ENCODE measurements around the gene CLCN6. TPM values are rescaled to one million over a fixed set of nuclear protein-coding genes. Genes with fewer than 3 reads are reported as not detected.

CLCN6 gene
- total RNA-seq, 2 donors from 2014 or later: 7.0 to 23.7 TPM

- no peak overlapping the region for H3K27ac ChIP-seq
- ATAC-seq (no peak), DNase-seq (no peak)
- 43 to 60% methylated on average over 1 to 2 of the region's 2 CpGs for WGBS, 2 donors
- no peaks in the 10 kb centered on the region for H3K36me3 ChIP-seq (replicated peaks in 1 of 2; ENCODE audit: insufficient read depth in 1 of 2, low read depth in 2 of 2)
- no peaks in the 10 kb centered on the region for H3K9me3 ChIP-seq
- TF ChIP-seq POLR2A (IDR thresholded peaks at IDR 0.05) (no peak), CTCF (IDR thresholded peaks at IDR 0.05) (no peak)
- peaks cover 0 to 22% of the 10 kb centered on the region in 2 donors for H3K27me3 ChIP-seq
- H3K4me1 ChIP-seq: peaks cover 10% of the 10 kb centered on the region
- H3K4me3 ChIP-seq: no peak overlapping the region
- intact Hi-C loops (cut with DNase I): no loop called here
These were observed 54.1 kb downstream of the CLCN6 start for GRCh38 chr1:11860083-11860482.

DNA sequence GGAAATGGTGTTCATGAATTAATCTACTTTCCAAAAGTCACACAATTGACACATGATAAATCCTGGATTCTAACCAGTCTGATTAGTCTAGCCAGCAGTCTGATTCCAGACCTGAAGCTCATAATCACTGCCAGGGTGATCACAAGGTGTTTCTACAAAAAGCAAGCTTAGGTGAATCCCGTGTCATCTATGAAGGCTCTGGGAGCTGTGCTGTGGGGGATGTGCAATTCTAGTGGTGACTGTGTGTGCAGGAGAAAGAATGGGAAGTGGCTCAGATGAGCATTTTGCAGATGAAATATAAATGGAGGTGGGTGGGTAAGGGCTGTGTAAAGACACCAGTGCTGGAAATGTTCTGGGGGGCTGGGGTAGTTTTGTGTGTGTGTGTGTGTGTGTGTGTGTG is 54.6 kb downstream of the CLCN6 start:
- H3K4me1 ChIP-seq: peaks cover 10% of the 10 kb centered on the region
- H3K27me3 ChIP-seq: peaks cover 0 to 22% of the 10 kb centered on the region in 2 donors
- no peak overlapping the region for H3K27ac ChIP-seq
- no peaks in the 10 kb centered on the region for H3K36me3 ChIP-seq (replicated peaks in 1 of 2; ENCODE audit: insufficient read depth in 1 of 2, low read depth in 2 of 2)
- 33 to 38% methylated on average over 1 of the region's 1 CpG for WGBS, 2 donors
- intact Hi-C loops (cut with DNase I): no loop called here
- ATAC-seq: no peak
- TF ChIP-seq CTCF (IDR thresholded peaks at IDR 0.05): no peak
- TF ChIP-seq POLR2A (IDR thresholded peaks at IDR 0.05): no peak
- H3K4me3 ChIP-seq: no peak overlapping the region
- no peaks in the 10 kb centered on the region for H3K9me3 ChIP-seq
- DNase-seq: no peak

DNA sequence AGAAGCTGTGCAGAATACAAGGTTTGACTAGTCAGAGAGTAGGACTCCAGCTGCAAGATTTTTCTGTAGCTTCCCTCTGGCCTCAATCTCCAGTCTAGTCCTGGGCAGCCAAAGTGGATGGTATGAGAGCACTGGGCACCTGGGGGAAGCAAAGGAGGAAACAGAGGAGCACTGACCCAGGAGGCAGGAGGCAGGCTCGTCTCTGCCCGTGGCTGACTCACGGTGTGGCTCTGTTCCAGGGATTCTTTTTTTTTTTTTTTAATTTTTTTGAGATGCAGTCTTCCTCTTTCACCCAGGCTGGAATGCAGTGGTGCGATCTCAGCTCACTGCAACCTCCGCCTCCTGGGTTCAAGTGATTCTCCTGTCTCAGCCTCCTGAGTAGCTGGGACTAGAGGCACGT is 56.9 kb downstream of the CLCN6 start:
- H3K4me1 ChIP-seq: peaks cover 10% of the 10 kb centered on the region
- intact Hi-C loops (cut with DNase I): no loop called here
- 33 to 41% methylated on average over 6 of the region's 6 CpGs for WGBS, 2 donors
- no peak overlapping the region for H3K4me3 ChIP-seq
- H3K36me3 ChIP-seq (replicated peaks in 1 of 2; ENCODE audit: insufficient read depth in 1 of 2, low read depth in 2 of 2): no peaks in the 10 kb centered on the region
- H3K9me3 ChIP-seq: no peaks in the 10 kb centered on the region
- H3K27ac ChIP-seq: no peak overlapping the region
- no peak for DNase-seq
- ATAC-seq: no peak
- TF ChIP-seq CTCF (IDR thresholded peaks at IDR 0.05): no peak
- TF ChIP-seq POLR2A (IDR thresholded peaks at IDR 0.05): no peak
- H3K27me3 ChIP-seq: peaks cover 0 to 17% of the 10 kb centered on the region in 2 donors

GRCh38 chr1:11868331-11868980 is 62.5 kb downstream of the CLCN6 start:
- no peak for TF ChIP-seq CTCF (IDR thresholded peaks at IDR 0.05)
- TF ChIP-seq POLR2A (IDR thresholded peaks at IDR 0.05): no peak
- H3K27me3 ChIP-seq: no peaks in the 10 kb centered on the region
- no peak overlapping the region for H3K27ac ChIP-seq
- ATAC-seq: no peak
- no peak for DNase-seq
- no peaks in the 10 kb centered on the region for H3K36me3 ChIP-seq (replicated peaks in 1 of 2; ENCODE audit: insufficient read depth in 1 of 2, low read depth in 2 of 2)
- 68% methylated on average over 13 of the region's 13 CpGs for WGBS, 2 donors
- no peak overlapping the region for H3K4me3 ChIP-seq
- H3K4me1 ChIP-seq: no peaks in the 10 kb centered on the region
- H3K9me3 ChIP-seq: no peaks in the 10 kb centered on the region
- intact Hi-C loops (cut with DNase I): no loop called here

- Histone ChIP-seq H3K27me3 (no peaks in the 10 kb centered on the region), H3K4me1 (no peaks in the 10 kb centered on the region), H3K9me3 (no peaks in the 10 kb centered on the region), H3K27ac (no peak overlapping the region), H3K36me3 (replicated peaks in 1 of 2; ENCODE audit: insufficient read depth in 1 of 2, low read depth in 2 of 2) (no peaks in the 10 kb centered on the region), H3K4me3 (no peak overlapping the region)
- no peak for ATAC-seq
- TF ChIP-seq CTCF (IDR thresholded peaks at IDR 0.05): no peak
- TF ChIP-seq POLR2A (IDR thresholded peaks at IDR 0.05): no peak
- DNase-seq: no peak
- intact Hi-C loops (cut with DNase I): no loop called here
- WGBS, 2 donors: 65 to 73% methylated on average over 3 of the region's 3 CpGs
These were observed 63.1 kb downstream of the CLCN6 start for GRCh38 chr1:11869104-11869503.

All from body of pancreas (tissue), 4 donors.